Posterior cingulate gyrus (tissue), 11 donors: ENCODE results near the gene PLPP7.
"Not testable (repeated sequence)": the region's sequence is repeated elsewhere in the genome, so short reads cannot be mapped to it uniquely, and the experiment has no call there.

Experiments used
- DNase-seq, 10 donors: peaks; one replicate each; pipeline versions ENCODE4 v3.0.0 to v3.0.0-alpha.2; 2020 to 2021; ENCODE audit warnings: mixed read lengths in 3 of 10
- intact Hi-C: fragments of 100-400 bp; cut with DNase I; formaldehyde crosslinking; loops from one replicate; pipeline ENCODE4 v1.15.1; 2023

PLPP7 gene

DNA sequence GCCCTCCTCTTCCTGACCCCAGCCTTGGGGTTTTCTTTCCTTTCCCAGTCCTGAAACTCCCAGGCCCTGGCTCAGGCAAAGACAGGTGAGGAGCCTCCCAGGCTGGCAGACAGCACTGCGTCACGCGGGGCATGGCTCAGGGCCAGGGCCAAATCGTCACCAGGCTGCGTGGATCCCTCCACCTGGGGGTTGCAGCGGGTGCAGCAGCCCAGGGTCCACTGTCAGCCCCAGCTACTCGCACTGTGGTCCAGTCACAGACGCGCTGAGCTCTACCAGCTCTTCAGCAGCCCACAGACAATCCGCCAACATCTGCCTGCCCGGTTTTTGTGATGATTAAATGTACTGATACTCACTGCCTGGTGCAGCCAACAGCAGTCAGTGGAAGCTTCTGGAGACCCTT lies 25.3 kb upstream of the PLPP7 start:
- DNase-seq: peak in 1 of 10 donors; percentile 83
- intact Hi-C loops: no loop called here

DNA sequence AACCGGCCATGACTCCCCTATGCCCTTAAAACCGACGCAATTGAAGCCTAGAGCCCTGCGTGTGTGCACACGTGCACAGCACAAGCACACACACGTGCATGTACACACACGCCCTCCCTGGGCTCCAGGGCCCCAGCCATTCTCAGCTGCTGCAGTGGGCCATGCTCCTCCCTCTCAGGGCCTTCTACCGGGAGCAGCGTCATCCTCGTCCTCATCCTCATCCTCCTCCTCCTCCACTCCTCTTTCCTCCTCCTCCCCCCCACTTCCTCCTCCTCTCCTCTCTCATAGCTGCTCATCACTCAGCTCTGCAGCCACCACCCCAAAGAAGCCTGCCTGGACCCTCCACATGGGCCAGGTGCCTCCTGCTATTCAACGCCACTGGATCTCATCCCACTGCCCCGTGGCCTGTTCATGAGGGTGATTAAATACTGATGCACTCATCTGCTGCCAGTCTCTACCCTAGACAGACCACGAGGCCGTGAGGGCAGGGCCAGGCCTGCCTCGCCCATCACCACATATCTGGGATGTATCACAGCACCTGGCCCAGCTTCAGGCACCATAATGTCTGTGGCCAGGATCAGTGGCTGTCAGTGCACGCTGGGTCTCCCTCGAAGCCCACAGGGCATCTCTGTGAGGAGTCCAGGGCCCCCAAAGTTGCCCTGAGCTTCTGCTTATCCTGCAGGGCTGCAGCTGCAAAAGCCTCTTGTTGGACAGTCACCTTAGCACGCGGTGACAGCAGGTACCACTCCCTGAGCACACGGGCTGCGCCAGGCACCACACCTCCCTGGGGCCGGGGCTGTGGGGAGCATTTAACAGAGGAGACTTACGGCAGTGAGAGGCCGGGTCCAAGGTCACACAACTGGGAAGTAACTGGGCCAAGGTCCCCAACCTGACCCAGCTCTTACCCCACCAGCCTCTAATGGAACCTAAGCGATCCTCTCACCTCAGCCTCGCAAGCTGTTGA lies 23.0 kb upstream of the PLPP7 start:
- intact Hi-C loops: no loop called here
- peak in 2 of 10 donors; percentile 86 to 87 for DNase-seq

DNA sequence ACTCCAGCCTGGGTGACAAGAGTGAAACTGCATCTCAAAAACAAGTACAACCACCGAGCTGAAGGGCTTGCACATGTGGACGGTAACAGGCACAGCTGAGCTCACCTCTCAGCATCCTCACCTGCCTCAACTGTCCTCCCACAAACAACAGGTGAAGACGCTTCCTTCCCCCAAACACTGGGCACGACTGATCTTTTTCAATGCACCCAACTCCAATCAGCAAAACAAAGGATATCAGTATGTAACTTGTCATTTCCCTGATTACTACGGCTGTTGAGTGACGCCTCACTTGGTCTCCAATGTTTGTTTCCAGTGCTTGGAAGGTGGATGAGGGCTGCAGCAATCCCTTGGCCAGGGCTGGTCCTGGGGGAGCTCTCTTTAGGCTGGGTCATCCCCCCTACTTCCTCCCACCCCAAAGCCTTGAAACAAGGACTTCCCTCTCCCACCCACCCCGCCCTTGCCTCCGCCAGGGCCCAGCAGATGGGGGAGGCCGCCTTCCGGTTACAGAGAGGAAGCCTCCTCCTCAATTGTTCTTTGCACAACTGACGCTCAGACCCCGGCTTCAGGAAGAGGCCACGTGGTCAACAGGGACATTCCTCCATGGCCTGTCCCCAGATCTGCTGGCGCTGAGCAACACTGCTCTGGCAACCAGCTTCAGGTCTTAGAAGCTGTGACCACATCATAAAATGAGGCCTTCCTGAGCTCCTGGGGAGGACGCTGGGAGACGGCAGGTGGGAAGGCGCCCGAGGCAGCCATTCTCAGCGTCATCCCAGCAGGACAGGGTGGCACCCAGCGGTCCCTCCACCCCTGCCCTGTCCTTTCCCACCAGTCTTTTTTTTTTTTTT lies 19.1 kb upstream of the PLPP7 start:
- intact Hi-C loops: no loop called here
- peak in 2 of 10 donors; percentile 37 to 89 for DNase-seq

DNA sequence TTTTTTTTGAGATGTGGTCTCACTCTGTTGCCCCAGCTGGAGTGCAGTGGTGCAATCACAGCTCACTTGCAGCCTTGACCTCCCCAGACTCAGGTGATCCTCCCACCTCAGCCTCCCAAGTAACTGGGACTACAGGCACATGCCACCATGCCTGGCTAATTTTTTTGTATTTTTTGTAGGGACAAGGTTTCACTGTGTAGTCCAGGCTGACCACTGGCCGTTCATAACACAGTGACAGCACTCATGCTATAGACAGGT lies 18.6 kb upstream of the PLPP7 start:
- intact Hi-C loops, DNase-seq: not testable (repeated sequence)

DNA sequence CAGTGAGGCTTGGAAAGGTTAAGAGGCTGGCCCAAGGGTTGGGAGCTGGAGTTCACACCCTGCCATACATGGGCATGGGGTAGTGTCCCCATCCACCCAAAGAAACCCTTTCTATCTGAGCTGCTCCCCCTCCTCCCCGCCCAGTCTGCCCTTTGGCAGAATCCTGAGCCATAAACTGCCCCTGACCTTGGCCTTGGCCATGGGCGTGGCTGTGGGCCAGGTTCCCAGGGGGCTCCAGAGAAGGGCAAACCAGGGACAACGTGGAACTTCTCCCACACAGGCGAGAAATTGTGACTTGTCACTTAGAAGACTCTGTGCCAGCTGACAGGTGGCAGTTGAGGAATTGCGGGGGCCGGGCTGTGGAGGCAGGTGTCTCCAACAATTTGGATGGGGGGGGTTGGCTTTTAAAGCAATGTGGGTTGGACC lies 18.0 kb upstream of the PLPP7 start:
- peak in 4 of 10 donors; percentile 51 to 90 (median 71) for DNase-seq
- intact Hi-C loops: no loop called here

DNA sequence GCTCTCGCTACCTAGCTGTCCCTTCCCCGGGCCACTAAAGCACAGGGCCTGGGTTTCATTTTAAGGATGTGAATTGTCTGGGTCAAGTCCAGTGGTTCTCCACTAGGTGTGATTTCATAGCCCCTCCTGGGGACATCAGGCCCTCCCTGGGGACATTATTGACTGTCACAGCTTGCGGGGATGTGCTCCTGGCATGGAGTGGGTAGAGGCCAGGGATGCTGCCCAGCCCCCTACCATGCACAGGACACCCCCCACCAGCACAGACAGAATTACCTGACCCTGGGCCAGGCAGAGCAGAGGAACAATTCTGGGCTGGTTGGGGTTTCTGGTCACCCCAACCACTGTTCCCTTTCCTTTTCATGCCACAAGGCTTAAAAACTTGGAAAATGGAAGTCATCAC lies 17.3 kb upstream of the PLPP7 start:
- intact Hi-C loops: no loop called here
- no peak for DNase-seq

DNA sequence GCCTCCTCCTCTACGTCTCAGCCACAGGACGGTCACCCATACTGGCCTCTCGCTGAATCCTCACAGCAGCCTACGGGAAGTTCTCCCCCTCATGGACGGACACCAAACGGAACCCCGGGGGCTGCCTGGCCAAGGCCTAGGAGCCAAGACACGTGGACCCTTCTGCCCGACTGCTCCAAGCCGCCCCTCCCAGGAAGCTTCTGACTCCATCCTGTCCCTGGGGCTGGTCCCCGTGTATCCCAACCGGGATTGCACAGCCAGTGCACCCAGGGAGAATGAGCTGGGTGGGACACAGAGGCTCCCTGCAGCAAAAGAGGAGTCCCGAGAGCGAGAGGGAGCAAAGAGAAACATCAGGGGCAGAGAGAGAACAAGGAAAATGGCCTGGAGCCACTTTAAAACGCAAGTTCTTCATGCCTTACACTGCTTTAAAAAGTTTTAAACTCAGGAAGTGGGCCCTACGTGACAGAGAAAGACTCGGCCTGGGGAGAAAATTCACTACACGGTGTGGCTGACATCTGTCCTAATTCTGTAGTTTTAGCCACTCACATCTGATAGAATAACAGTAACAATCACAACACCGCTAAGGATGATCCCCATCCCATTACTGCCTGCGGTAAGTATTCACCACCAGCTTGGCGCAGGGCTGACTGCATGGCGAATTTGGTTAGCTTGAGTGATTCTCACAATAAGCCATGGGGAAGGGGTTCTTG lies 16.2 kb upstream of the PLPP7 start:
- peak in 1 of 10 donors; percentile 83 for DNase-seq
- intact Hi-C loops: no loop called here

DNA sequence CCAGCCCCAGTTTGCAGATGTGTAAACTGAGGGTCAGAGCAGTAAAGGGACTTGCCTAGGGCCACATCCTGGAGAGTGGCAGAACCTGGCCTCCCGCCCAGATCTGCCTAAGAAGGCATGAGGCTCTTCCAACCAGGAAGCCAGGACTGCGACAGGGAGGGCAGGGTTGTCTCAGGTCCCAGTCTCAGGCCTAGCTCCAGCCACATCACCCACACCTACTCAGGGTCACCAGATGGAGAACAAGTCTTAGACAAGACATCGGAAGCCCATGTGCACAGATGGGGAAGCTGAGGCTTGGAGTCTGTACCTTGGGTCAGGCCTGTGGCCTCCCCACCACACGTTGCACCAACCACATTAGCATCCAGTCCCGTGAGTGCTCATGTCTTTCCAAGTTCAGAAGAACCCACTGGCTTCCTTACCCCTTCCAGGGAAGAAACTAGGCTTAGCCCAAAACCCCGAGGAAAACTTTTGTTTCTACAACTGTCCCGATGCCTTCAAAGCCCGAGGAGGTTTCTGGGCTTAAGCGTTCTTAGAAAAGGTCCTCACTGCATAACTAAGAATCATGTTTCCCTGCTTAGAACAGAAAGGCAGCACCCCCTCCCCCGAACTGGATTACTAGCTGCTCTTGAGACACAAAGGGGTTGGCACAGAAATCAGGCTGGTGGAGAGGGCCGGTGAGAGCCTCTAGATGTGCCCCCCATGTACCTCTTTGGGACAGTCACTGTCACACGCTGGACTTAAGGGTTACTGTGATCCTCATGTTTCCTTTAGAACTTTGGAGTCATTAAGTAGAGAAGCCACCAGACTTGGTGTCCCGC lies 15.5 kb upstream of the PLPP7 start:
- intact Hi-C loops: no loop called here
- DNase-seq: peak in 1 of 10 donors; percentile 76

DNA sequence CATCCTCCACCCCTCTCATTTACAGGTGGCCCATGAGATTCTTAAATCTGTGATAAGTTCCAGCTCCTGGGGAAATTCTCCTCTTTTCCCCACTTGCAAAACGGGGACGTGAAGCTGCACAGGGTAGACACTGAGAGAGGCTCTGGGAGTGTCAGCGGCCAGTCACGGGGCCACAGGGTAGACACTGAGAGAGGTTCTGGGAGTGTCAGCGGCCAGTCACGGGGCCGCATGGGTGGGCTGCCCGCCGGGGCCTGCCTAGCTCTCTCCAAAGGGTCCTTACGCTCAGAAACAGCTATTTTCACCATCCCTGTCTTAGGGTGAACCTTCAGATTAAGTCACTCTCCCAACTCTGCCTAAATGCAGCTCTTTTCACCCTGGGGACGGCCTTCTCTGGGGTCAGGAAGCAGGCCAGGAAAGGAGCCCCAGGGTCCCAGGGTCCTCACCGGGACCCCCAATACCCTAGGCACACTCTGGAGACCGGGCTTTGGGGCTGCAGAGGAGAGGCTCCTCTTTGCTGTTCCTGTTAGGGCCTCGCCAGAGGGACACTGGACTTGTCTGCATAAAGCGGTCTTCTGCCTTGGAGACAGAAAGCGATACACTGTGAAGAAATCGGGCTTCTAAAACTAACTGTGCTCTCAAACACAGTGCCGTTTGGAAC lies 14.7 kb upstream of the PLPP7 start:
- intact Hi-C loops: loop anchor here (5.0 kb wide), 1 partner anchor 433 kb away; no protein-coding TSS in a partner anchor
- no peak for DNase-seq

DNA sequence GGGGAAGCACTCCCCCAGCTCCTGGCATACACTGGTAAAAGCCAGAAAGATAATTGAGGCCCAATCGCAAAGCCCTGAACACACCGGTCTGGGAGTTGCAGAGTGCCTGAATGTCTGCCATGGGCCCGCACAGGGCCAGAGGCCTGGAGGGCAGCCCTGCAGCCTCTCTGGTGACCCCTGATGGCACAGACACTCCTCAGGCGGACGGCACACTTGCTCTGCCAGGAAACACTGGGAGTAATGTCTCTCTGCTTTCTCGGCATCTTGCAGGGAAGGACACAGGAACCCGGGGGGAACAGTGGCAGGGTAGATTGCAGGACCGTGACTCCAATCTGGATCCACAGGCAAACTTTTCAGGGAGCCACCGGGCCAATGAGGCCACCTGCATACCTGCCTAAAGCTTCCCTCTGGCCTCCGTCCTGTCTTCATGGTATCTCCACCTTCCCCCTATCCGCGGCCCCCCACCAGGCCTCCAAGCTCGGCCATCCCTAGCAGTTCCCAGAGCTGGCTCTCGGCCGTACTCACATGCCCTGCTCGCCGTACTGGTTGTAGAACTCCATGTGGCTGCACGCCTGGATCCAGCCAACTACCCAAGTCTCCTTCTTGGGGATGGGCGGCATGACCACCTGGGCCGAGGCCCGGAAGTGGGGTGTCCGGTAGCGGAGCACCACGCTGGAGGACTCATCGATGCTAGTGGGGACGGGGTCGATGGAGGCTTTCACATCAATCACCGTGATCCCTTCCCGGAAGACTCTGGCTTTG lies 14.0 kb upstream of the PLPP7 start:
- DNase-seq: peak in 1 of 10 donors; percentile 81
- intact Hi-C loops: loop anchor here (5.0 kb wide), 1 partner anchor 433 kb away; no protein-coding TSS in a partner anchor

DNA sequence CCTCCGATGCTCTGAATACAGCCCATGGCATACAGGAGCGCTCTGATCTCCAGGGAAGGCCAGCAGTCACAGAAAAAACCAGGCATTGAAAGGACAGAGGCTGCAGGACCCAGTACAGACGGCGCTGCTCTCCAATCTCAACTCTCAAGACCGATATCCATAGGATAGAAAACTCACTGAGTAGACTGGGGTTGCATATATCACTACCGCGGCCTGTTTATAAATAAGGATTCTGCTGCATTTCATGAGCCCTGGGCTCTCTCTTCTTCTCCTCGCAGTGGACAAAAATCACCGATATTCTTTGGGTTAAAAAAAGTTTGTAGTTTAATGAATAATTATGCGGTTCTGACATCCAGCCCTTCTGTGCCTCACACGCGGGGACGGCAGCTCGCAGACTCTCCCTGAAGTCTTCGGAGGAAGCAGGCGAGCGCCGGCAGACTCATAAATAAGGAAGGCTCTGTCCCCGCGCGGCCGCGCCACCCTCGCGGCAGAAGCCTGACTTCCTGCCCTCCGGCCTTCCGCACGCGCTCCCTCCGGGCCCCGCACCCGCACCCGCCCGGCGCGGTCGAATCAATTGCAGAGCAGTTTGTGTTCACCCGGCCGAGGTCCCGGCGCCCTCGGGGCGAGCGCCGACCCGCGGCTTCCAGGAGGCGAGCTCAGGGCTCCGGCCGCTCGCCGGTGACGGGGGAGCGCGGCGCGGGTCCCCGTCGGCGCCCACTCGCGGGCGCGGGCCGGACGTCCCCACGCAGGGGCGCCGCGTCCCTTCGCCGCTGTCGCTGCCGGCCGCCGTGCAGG lies 13.2 kb upstream of the PLPP7 start, which contains the start of gene FAM78A:
TSS of gene FAM78A (minus strand) at position 417 of the 795 bp plus-strand sequence. CDS start at position 86, 331 bp downstream.
- peak in 4 of 10 donors; percentile 44 to 91 (median 70) for DNase-seq
- intact Hi-C loops: loop anchor here (5.0 kb wide), 1 partner anchor 434 kb away; no protein-coding TSS in a partner anchor

DNA sequence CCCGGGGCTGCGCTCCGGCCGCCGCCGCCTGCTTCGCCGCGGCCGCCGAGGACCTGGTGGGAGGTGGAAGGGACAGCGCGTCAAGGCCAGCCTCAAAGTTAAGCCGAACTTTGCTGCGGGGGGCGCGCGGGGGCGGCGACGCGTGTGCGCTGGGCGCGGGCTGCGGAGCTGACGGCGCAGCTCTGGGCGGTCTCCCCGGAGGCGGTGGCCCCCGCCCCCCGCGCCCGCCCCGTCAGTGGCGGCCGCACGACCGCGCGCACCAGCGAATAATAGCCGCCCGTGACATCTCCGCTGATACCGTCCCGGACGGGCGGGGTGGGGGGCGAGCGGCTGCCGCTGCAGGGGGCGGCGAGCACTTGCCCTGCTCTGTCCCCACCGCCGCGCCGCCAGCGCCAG lies 12.6 kb upstream of the PLPP7 start:
- no peak for DNase-seq
- intact Hi-C loops: loop anchor here (5.0 kb wide), 1 partner anchor 435 kb away; no protein-coding TSS in a partner anchor

DNA sequence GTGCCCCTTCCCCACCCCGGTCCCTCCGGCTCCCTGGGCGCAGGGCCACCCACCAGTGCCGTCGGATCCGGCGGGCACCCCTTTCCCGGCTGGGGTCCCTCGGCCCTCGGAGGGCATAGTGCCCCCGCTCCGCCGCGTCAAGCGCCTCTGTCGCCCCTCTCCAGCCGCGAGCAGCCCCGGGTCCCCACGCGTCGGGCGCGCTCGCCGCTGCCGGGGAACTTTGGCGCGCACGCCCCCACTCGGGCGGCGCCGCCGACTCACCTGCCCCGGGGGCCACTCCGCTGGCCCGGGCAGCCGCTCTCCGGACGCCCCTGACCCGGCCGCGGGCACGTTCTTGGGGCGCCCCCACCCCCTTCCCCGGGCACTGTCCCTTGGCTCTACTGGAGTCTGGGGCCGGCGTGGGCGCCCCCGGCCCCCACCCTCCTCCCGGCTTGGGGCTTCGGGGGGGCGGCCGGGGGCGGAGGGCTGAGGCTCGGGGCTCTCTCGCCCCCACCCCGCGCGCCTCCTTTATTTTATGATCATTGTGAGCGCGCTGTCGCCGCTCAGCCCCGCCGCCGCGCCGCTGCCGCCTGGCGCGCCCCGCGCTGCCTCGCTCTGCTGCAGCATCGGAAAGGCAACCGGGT lies 12.1 kb upstream of the PLPP7 start:
- DNase-seq: peak in 1 of 10 donors; percentile 84
- intact Hi-C loops: loop anchor here (5.0 kb wide), 1 partner anchor 435 kb away; no protein-coding TSS in a partner anchor

DNA sequence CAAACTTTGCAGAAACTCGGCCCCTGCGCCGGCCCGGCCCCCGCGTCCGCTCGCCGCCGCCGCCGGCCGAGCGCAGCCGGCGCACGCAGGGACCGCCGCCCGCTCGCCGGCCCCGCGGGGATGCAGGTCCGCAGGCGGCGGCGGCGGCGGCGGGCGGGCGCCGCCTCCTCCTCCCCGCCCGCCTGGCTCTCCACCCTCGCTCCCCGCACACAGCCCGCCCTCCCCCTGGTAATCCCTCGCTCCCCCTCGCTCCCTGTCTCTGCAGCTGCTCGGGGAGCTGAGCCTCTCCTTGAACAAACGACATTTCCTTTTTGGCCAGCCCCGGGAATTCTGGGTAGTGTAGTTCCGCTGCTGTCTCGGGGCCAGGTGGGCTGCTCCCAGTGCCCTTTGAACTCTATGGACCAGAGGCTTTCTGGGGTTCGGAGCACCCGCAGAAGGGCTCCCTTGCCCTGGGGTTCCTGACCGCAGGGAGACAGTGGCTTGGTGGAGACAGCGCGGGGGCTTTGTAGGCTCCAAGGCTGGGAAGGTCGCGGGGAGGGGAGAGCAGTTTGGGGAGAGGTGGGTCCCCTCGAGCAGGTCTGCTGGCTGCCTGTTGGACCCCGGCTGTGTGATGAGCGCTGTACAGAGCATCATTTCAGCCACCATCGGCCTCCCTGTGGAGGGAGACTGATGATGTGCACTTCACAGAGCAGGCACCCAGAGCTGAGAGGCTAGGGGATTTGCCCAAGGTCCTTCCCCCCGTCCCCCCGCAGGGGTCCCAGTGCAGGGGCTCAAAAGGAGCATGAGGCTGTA lies 11.4 kb upstream of the PLPP7 start:
- intact Hi-C loops: loop anchor here (5.0 kb wide), 1 partner anchor 436 kb away; no protein-coding TSS in a partner anchor
- peak; percentile 75 to 97 (median 86) for DNase-seq

DNA sequence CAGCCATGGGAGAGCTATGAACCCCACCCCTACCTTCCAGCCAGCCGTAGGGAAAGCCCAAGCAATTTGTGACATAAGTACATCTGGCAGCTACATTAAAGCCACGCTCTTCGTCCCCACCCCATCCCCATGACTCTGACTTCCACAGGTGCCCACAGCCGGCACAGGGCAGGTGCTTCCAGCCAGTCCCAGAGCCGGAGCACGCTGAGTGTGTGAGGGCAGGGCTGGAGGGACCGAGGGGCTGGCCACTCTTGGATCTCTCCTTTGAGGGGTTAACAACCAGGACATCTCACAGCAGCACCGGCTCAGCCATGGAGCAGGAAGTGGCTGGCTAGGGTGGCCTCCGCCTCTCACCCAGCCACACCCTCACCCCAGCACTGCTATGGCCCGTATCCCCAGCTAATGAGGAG lies 10.8 kb upstream of the PLPP7 start:
- intact Hi-C loops: loop anchor here (5.0 kb wide), 1 partner anchor 436 kb away; no protein-coding TSS in a partner anchor

More for the DNA sequence above, 10.8 kb upstream of the PLPP7 start:
- DNase-seq: peak in 1 of 10 donors; percentile 72
